Endometrial microvascular endothelial cells (primary cell): ENCODE results near the gene RAB36. TPM values are rescaled to one million over a fixed set of nuclear protein-coding genes. Genes with fewer than 3 reads are reported as not detected.

Experiments used
- in situ Hi-C: cut with HindIII; loops from 2 replicates; pipeline ENCODE4 v1.10.0; 2017; ENCODE audit warnings: low sequenced_read_pairs, low pct_unique_long_range_greater_than_20kb; ENCODE audit errors: inconsistent ontology term
- total RNA-seq: library from RNA; depleted of rRNA; stranded (reverse); fragments of >200 nt; gene quantifications from one replicate; pipeline ENCODE4 v1.2.3, GENCODE V29; 2015; ENCODE audit errors: inconsistent ontology term

Gene RAB36
- total RNA-seq, 1 donor from 2014 or later = 1.6 TPM

DNA sequence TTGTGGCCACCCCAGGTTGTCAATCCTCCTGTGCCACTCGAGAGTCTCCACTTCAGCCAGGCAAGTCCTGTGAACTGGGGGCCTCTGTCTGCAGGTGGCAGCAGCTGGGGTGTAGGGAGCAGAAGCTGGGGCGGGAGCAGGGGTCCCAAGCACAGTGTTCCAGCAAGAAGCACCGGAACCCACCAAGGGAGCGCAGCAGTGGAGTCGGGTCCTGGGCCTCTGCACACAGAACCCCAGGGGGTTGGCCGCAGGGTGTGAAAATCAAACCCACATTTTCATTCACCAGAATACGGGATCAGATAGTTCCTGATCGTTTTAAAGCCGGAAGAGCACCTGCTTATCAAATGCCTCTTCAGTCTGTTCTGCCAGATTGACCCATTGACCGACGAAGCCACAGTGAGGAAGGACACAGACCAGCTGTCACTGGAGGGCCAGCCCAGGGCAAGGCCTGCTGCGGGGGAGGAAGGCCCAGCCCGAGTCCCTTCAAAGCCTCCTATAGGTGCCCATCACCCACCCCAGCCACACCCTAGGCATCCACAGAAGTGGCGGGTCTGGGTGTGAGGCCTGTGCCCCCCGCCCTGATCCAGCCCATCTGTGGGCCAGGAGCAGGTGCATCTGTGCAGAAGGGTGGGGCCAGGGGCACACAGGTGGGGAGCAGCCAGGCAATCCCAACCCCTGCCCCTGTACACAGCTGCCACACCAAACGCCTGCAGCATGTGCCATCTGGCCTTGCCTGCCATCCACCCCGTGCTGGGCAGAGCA is 37.6 kb upstream of the RAB36 start:
- in situ Hi-C loops = no loop called here

DNA sequence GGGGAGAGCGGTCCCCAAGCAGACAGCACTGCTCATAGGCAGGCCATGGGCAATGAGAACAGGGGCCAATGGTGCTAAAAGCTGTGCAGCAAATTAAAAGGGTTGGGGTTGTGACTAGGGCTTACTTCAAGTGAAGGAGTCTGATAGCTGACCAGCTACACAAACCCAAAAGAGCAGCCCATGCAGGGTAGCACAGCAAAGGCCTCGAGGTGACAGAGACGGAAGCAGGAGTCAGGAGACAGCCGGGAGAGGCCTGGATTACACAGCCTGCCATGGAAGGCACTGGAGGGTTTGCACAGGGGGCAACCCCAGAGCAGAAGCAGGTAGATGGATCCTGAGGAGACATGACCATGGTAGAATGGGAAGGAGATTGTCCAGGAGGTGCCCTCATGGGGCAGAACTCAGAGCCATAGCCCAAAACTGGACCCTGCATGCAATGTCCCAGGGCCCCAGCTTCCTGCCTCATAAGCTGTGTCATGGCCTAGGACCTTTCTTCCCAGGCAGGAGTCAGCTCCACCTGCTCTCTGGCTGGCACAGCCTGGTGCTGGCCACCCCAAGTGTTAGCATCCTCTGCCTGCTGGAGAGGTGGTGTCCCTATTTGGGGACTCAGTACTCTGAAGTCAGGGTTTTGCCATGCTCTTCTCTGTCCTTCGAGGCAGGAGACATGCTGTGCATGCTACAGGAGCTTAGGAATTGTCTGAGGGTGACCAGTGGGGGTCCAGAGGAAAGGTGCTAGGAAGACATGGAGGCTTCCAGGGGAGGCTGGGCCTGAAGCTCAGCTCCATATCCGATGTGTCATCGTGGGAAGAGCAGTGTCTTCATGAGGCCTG is 36.8 kb upstream of the RAB36 start:
- in situ Hi-C loops = no loop called here

DNA sequence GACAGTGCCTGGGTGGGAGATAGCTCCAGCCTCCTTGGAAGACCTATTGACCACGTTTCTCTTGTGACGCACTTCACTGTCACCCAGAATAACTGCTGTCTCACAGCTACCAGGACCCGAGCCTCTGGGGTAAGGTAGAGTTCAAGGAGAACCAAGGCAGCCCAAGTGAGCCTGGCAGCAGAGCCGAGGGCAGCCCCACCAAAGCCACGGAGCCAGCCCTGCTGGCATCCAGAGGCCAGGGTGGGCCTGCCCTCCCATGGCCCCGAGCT is 36.3 kb upstream of the RAB36 start:
- in situ Hi-C loops = no loop called here

- in situ Hi-C loops = no loop called here
Measured at GRCh38 chr22:23109441-23109978, 35.8 kb upstream of the RAB36 start.

GRCh38 chr22:23110190-23110921 is 34.9 kb upstream of the RAB36 start:
- in situ Hi-C loops = no loop called here

- in situ Hi-C loops = no loop called here
Measured at GRCh38 chr22:23110922-23111527, 34.3 kb upstream of the RAB36 start.

DNA sequence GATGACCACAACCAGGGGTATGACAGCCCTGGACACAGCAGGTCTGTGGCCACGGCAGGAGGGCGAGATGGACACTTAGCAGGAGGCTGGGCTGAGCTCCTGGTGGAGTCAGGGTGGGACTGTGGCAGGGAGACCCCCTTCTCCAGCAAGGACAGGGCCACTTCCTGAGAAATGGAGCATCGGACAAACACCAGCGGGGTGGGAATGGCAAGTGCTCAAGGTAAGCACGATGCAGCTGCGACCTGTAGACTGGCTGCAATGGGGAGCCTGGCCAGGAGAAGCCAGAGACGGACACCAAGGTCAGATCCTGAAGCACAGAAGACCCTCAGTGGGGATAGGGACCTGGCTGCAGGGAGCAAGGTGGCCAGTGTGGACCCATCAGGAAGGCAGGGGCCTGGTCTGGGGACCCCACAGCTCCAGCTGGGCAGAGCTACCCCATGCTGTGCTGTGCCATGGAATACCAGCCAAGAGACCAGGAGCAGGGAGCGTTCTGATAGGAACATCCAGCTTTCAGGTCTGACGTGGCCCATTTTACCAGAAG is 32.7 kb upstream of the RAB36 start:
- in situ Hi-C loops = no loop called here

- in situ Hi-C loops = no loop called here
Measured at GRCh38 chr22:23113067-23113846, 32.0 kb upstream of the RAB36 start.

DNA sequence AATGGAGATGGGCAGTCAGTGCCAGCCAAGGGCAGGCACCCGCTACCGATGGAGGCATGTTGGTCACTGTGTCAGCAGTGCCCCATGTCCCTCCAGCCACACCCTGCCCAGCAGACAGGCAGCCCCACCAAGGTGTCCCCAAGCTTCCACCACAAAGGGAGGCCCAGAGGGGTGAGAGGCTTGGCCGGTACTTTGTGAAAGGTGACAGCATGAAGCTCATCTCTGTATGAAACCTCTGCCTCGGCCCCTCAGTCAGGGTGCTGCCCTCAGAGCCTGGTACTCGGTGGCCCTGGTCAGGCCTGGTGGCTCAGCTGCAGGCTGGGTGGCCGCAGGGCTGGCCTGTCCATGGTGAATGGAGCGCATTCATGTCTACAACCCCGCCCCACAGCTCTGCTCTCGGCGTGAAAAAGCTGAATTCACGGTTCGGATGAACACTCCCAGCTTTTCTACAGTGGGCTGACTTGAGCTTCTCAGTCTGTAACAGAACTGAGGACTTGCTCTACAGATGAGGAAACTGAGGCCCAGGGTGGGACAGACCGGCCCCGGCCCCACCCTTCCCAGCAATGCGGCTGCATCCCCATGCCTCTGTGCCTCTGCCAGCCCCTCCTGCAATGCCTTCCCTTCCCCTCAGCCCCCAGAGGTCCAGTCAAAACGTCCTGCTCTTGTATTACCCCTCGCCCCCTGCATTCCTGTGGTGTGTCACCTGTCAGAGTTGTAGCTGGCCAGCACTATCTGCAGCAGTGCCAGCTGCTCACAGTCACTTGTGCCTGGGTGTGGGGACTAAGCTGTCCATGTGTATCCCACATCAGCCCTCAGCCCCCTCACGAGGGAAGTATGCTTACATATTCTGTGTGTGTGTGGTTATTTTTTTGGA is 31.2 kb upstream of the RAB36 start:
- in situ Hi-C loops = no loop called here

DNA sequence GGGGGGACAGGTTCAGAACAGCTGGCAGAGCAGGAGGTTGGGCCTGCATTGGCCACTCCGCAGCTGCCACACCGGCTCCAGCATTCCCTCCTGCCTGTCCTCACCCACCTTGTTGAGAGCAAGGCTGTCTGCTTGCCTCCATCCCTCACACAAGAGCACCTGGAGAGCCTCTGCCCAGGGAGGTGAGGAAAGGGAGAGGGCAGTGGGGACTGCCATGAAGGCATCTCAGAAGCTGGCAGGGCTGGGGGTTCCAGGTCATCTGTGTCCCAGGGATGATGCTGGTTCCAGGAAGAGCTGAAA is 30.6 kb upstream of the RAB36 start:
- in situ Hi-C loops = no loop called here

- in situ Hi-C loops = no loop called here
Measured at GRCh38 chr22:23115369-23115768, 29.9 kb upstream of the RAB36 start.

DNA sequence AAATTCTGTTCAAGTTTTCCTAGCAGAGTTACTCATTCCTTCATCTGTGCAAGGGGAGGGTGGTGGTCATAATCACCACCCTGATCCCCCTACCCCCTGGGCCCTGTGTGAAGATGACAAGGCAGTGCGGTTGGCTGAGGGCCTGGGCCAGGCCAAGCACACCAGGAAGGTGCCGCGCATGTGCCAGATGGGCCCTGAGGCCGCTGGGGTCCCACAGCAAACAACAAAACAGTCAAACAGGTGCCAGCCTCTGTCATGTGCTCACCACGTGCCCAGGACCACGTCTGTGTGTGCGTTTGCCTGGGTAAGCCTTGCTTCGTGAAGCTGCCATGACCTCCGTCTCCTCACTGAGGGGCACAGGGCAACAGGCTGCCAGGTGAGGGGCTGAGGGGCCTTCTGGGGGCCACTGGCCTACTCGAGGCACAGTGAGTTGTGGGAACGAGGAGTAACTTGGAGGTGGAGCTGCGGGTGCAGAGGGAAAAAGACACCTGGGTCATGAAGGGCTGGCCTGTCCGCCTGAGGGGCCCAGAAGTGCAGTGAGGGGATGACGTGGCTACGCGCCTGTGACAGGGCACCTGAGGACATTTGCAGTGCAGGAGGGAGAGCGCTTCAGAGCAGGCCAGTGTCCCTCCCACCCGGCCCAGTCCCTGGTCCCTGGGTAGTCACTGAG is 29.3 kb upstream of the RAB36 start:
- in situ Hi-C loops = no loop called here

DNA sequence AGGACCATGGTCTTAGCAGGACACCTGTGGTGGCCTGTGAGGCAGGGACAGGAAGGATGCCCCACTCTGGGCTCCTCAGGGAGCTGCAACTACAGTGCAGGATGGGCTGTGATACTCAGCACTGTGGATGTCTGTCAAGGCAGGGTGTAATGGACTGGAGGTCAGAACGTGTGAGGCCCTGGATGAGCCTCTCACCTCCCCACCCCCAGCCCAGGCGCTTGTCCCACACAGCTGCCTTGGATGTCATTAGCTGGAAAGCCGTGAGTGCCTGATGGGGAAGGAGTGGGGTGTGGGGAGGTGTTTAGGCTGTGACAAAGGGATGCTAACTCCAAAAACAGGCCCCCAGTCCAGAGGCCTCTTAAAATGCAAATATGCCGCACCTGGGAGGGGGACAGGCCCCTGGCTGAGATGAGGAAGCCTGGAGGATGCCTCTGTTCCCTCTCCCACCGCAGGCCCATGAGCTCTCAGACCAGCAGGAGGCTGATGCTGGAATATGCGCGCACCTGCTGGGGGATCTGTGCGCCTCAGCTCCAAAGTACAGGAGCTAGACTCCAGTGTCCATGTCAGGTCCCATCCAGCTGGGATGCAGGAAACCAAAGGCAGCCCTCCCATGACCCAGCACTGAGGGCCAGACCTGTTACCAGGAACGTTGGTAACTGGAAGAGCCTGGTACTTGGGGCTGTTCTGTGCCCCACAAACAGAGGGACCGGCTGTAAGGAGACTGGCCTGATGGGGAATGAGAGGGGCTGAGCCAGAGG is 28.6 kb upstream of the RAB36 start:
- in situ Hi-C loops = no loop called here

GRCh38 chr22:23117275-23117674 is 28.0 kb upstream of the RAB36 start:
- in situ Hi-C loops = no loop called here

GRCh38 chr22:23117891-23118646 is 27.2 kb upstream of the RAB36 start:
- in situ Hi-C loops = no loop called here
